Measurements from ENCODE around the gene CDKN2AIPNL.
"Not testable (repeated sequence)": the region's sequence is repeated elsewhere in the genome, so short reads cannot be mapped to it uniquely, and the experiment has no call there.

Gene CDKN2AIPNL

DNA sequence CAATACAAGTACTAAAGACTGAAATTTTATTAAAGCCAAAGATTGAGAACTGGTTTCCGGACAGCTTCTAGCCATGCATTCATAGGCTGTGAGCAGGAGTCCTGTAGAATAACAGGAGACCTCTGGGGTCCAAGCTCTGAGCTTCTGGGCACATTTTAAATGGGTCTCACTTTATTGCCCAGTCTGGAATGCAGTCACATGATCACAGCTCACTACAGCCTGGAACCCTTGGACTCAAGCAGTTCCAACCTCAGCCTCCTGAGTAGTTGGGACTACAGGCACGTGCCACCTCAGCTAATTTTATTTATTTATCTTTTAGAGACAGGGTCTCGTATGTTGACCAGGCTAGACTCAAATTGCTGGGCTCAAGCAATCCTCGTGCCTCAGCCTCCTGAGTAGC lies 15.4 kb downstream of the CDKN2AIPNL start:
- no peak for DNase-seq

DNA sequence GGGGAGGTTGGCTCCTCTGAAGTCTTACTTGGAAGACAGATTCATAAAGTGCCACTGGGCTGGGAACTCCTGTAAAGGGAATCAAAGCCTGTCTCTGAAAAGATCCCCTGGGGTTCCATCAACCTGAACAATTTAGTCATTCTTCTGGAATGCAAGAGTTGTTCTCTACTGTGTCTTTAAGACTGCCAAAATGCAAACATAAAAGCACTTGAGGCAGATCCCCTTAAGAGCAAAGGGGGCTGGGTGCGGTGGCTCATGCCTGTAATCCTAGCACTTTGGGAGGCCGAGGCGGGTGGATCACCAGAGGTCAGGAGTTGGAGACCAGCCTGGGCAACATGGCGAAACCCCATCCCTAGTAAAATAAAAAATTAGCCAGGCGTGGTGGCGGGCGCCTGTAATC lies 16.7 kb downstream of the CDKN2AIPNL start:
- DNase-seq, result no peak

DNA sequence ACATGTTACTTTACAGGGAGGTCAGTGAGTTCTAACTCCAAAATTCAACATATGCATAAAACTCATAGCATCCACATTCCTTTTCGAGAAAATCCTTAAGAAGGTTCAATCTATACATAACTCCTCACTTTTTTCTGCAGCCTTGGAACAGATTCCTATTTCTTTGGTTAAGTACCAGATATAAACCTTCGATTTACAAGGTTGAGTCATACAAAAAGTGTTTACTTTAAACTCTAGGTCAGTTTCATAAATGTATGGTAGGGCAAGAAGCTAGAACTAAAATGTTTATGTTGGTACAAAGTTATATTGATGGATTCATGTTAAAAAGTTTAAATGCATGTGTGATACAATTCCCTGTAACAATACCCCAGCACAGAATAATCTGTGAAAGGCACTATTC lies 19.4 kb downstream of the CDKN2AIPNL start:
- no peak for DNase-seq

- DNase-seq, result no peak
Observed at GRCh38 chr5:134387443-134387842, 24.2 kb downstream of the CDKN2AIPNL start.

GRCh38 chr5:134383980-134384697 lies 27.5 kb downstream of the CDKN2AIPNL start:
- DNase-seq, result no peak

DNA sequence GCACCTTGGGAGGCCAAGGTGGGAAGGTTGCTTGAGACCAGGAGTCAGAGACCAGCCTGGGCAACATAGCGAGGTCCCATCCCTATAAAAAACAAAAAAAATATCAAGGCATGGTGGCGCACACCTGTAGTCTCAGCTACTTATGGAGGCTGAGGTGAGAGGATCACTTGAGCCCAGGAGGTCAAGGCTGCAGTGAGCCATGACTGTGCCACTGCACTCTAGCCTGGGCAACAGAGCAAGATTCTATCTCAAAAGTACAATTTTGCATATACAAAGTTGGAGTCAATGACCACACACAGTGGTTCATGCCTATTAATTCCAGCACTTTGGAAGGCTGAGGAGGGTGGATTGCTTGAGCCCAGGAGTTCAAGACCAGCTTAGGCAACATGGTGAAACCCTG lies 29.5 kb downstream of the CDKN2AIPNL start:
- not testable (repeated sequence) for DNase-seq

- no peak for DNase-seq
Observed at GRCh38 chr5:134380346-134380745, 31.3 kb downstream of the CDKN2AIPNL start.

GRCh38 chr5:134374232-134374631 lies 37.4 kb downstream of the CDKN2AIPNL start:
- no peak for DNase-seq

- DNase-seq, result not testable (repeated sequence)
Observed at GRCh38 chr5:134373633-134374032, 38.0 kb downstream of the CDKN2AIPNL start.

DNA sequence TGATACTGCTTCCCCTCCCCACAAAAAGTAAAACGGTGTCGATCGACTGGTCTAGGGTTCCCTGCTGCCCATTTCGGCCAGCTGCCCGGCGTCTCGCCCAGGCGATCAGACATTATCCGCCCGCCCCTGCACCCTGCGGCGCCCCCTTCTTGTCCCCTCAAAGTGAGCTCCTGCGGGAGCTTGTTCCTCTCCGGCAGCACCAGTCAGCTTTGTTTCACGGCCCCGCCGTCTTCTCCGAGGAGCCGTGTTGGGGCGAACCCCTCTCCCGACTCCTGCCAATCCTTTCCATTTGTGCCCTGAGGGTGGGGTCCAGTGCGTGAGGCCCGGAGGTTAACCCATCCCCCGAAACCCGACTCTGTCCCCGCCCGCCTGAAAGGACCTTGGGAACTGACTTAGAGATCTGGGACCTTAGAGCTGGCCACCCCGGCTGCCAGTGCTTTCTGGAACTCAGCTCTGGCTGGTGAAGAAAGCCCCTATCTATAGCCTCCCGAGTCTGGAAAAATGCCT lies 39.8 kb downstream of the CDKN2AIPNL start:
- DNase-seq, result peak in 2 of 4 experiments; percentile 9 to 12

DNA sequence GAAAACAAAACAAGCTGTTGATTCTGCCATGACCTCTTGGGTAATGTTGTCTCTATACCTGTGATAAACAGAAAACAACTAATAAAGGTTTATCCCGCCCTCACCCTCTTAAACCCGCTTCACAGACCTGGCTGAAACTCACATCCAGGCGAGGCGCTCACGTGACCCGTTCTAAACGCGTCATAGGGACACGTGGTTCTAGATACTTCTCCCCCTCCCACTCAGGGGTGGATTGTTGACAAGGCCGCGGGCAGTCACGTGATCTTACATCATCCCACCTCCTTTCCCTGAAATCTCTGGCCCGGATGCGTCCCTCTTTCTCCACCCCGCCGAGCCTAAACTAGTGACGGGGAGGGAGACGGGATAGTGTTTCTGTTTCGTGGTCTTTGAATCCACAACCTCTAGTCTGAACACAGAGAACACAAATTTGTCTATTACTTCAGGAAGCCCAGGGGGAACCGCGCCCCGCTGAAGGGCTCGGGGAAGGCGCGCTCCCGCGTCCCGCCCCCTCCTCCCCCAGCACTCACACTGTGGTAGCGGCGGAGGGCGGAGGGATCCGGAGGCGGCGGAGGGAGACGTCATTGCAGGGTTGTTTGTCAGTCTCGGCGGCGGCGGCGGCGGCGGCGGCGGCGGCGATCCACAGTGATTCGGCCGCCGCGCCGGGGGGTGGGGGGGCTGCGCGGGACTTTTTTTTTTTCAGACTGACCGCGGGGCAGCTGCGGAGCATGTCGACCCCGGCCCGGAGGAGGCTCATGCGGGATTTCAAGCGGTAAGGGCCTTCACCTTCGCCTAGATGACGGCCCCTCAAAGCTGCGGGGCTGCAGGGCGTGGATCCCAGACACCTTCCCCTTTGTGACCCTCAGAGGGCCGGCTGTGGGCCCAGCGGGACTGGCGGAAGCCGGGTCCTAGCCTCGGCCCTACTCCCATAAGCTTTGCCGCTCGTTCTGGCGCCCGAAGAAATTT lies 40.5 kb downstream of the CDKN2AIPNL start, which contains the start of gene UBE2B:
TSS of gene UBE2B (plus strand) at position 699 of the 963 bp plus-strand sequence. CDS start at position 726, 27 bp downstream.
- DNase-seq, result peak; percentile 94 to 98 (median 95)

GRCh38 chr5:134370311-134370870 lies 41.3 kb downstream of the CDKN2AIPNL start:
- no peak for DNase-seq

GRCh38 chr5:134365604-134366003 lies 46.1 kb downstream of the CDKN2AIPNL start:
- DNase-seq, result no peak

DNA sequence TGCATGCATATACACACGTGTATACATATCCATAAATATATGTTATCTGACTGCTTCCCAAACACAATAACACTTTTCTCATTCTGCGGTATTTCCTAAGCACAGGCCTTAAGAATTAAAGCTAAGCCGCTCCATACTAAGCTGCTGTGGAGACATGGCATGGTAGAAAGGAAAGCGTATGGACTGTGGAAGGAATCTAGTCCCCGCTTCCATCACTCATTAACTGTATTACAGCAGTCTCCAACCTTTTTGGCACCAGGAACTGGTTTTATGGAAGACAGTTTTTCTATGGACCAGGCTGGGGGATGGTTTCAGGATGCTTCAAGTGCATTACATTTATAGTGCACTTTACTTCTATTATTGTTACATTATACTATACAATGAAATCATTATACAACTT lies 56.0 kb downstream of the CDKN2AIPNL start:
- DNase-seq, result no peak

All from activated naive CD4-positive, alpha-beta T cell (primary cell).